Spleen (tissue), 11 donors: Measurements from ENCODE around the gene IRX1. TPM values are rescaled to one million over a fixed set of nuclear protein-coding genes. Genes with fewer than 3 reads are reported as not detected.
A peak's percentile ranks its signal among the peaks of the same experiment; 100 is the strongest.

ENCODE experiments used
- DNase-seq: peaks from one replicate; pipeline ENCODE4 v3.0.0-alpha.2; 2020
- H3K27ac ChIP-seq, 8 donors: fragments of 200-600 bp; sonication (generic) in 7 of 8; 1 replicate in 4 of 8; 2 replicates in 4 of 8; pipeline versions ENCODE4 v1.5.0 to v1.8.0; 2016 to 2021; ENCODE audit warnings: inconsistent platforms in 4 of 8, mild to moderate bottlenecking in 4 of 8, moderate library complexity in 1 of 8
- H3K27me3 ChIP-seq, 7 donors: fragments of 200-600 bp; sonication (generic) in 6 of 7; replicated peaks in 1 of 7; 1 replicate in 4 of 7; 2 replicates in 3 of 7; pipeline versions ENCODE4 v1.5.0 to v1.8.0; 2016 to 2021; ENCODE audit warnings: inconsistent platforms in 3 of 7, mild to moderate bottlenecking in 1 of 7
- H3K36me3 ChIP-seq, 6 donors: fragments of 200-600 bp; sonication (generic) in 5 of 6; 1 replicate in 4 of 6; 2 replicates in 2 of 6; pipeline versions ENCODE4 v1.5.0 to v1.8.0; 2016 to 2021; ENCODE audit warnings: inconsistent platforms in 2 of 6
- H3K4me1 ChIP-seq, 6 donors: fragments of 200-600 bp; sonication (generic) in 5 of 6; 1 replicate in 3 of 6; 2 replicates in 3 of 6; pipeline versions ENCODE4 v1.5.0 to v1.8.0; 2016 to 2021; ENCODE audit warnings: inconsistent platforms in 3 of 6
- H3K4me3 ChIP-seq, 8 donors: fragments of 200-600 bp; sonication (generic) in 7 of 8; 1 replicate in 4 of 8; 2 replicates in 4 of 8; pipeline versions ENCODE4 v1.5.0 to v1.8.0; 2016 to 2021; ENCODE audit warnings: inconsistent platforms in 4 of 8, mild to moderate bottlenecking in 4 of 8, moderate library complexity in 2 of 8
- H3K9me3 ChIP-seq, 8 donors: fragments of 200-600 bp; sonication (generic) in 7 of 8; 1 replicate in 4 of 8; 2 replicates in 4 of 8; pipeline versions ENCODE4 v1.5.0 to v1.8.0; 2016 to 2021; ENCODE audit warnings: inconsistent platforms in 4 of 8
- POLR2A ChIP-seq, 3 donors: fragments of 450-650 bp; IDR thresholded peaks; one replicate each; pipeline ENCODE4 v1.5.1; 2017; ENCODE audit warnings: antibody characterized with exemption in 3 of 3, mild to moderate bottlenecking in 1 of 3
- POLR2AphosphoS5 ChIP-seq, 3 donors: sonication (generic); formaldehyde crosslinking; IDR thresholded peaks; one replicate each; pipeline ENCODE4 v1.5.1; 2017; ENCODE audit warnings: antibody characterized with exemption in 3 of 3
- WGBS, 5 donors: extraction: QIAGEN DNeasy Blood & Tissue Kit in 3 of 5; methylation state at CpG; one replicate each; pipeline versions ENCODE4 v1.1.5 to v1.1.7; 2013 to 2018; 5-methylcytosine and 5-hydroxymethylcytosine counted together
- intact Hi-C: fragments of 100-400 bp; cut with DNase I; formaldehyde crosslinking; loops from one replicate; pipeline ENCODE4 v1.15.0; 2023; ENCODE audit warnings: low total_unique reads
- polyA plus RNA-seq, 3 donors: library from polyadenylated mRNA; stranded (reverse); fragments of 200-250 nt; gene quantifications; one replicate each; pipeline ENCODE4 v1.2.1, GENCODE V29; 2013
- total RNA-seq, 7 donors: library from RNA; depleted of rRNA in 3 of 7; stranded (reverse); fragments of >200 nt in 3 of 7; fragmentation: NEBNext Ultra II Directional in 4 of 7; extraction: Animal tissue kit (Norgen Biotek cat#: 25700) in 4 of 7; gene quantifications; one replicate each; pipeline versions ENCODE4 v1.1.0 to v1.2.1, GENCODE V29; 2016 to 2021
- TF ChIP-seq, protein P1 (sequence below), 11 experiments: fragments of 200-600 bp in 7 of 11; fragments of 450-650 bp in 4 of 11; sonication (generic) in 4 of 11; IDR thresholded peaks in 8 of 11; conservative IDR thresholded peaks in 3 of 11; 1 replicate in 7 of 11; 2 replicates in 4 of 11; pipeline versions ENCODE4 v1.4.0 to v1.8.0; 2016 to 2021; ENCODE audit warnings: antibody characterized with exemption in 11 of 11, inconsistent platforms in 4 of 11, mild to moderate bottlenecking in 1 of 11
- donor health status: healthy with polysubstance abuse.
- donor health status: DM: no; HTN: no; CAD: no; lungs with moderate emphysema.
- donor health status: DM: no; HTN: no; CAD: no.
- donor health status: Bipolar disorder and iron deficiency.
- donor health status: healthy.
- donor health status: DM: no; HTN: no; CAD: no.
- donor health status: DM: yes; HTN: yes; CAD: no.

The IRX1 gene
- total and polyA plus RNA-seq, 10 donors = not detected

DNA sequence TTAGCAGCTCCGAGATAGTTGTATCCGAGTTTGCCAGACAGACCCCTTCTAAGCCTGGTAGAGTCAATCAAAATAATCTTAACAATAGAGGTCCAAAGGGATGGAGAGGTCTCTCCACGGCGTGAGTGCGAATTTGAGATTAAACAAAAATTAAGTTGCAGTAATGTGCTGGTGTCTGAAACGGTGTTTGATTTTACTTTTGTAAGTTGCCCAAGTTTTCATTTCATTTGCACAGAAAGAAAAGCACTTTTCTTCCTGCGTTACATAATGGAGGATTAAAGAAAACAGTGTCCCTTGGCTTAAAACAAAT, 1.2 kb downstream of the IRX1 start:
- no peak for TF ChIP-seq POLR2AphosphoS5 (IDR thresholded peaks at IDR 0.05)
- TF ChIP-seq, protein P1, sequence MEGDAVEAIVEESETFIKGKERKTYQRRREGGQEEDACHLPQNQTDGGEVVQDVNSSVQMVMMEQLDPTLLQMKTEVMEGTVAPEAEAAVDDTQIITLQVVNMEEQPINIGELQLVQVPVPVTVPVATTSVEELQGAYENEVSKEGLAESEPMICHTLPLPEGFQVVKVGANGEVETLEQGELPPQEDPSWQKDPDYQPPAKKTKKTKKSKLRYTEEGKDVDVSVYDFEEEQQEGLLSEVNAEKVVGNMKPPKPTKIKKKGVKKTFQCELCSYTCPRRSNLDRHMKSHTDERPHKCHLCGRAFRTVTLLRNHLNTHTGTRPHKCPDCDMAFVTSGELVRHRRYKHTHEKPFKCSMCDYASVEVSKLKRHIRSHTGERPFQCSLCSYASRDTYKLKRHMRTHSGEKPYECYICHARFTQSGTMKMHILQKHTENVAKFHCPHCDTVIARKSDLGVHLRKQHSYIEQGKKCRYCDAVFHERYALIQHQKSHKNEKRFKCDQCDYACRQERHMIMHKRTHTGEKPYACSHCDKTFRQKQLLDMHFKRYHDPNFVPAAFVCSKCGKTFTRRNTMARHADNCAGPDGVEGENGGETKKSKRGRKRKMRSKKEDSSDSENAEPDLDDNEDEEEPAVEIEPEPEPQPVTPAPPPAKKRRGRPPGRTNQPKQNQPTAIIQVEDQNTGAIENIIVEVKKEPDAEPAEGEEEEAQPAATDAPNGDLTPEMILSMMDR (IDR thresholded peaks at IDR 0.05 in 8 of 11, conservative IDR thresholded peaks at IDR 0.05 in 3 of 11) = no peak
- intact Hi-C loops = no loop called here
- 7 to 18% (median 11%) methylated on average over 7 of the region's 7 CpGs for WGBS, 5 donors
- H3K27ac ChIP-seq = no peak overlapping the region
- no peak for DNase-seq
- H3K9me3 ChIP-seq = peaks cover 0 to 12% (median 0%) of the 10 kb centered on the region in 8 donors
- no peaks in the 10 kb centered on the region for H3K36me3 ChIP-seq
- peaks cover 0 to 47% (median 12%) of the 10 kb centered on the region in 6 donors for H3K4me1 ChIP-seq
- peaks cover 2 to 100% (median 98%) of the 10 kb centered on the region in 7 donors for H3K27me3 ChIP-seq
- H3K4me3 ChIP-seq = peak overlapping the region in 1 of 8 donors; percentile 7

DNA sequence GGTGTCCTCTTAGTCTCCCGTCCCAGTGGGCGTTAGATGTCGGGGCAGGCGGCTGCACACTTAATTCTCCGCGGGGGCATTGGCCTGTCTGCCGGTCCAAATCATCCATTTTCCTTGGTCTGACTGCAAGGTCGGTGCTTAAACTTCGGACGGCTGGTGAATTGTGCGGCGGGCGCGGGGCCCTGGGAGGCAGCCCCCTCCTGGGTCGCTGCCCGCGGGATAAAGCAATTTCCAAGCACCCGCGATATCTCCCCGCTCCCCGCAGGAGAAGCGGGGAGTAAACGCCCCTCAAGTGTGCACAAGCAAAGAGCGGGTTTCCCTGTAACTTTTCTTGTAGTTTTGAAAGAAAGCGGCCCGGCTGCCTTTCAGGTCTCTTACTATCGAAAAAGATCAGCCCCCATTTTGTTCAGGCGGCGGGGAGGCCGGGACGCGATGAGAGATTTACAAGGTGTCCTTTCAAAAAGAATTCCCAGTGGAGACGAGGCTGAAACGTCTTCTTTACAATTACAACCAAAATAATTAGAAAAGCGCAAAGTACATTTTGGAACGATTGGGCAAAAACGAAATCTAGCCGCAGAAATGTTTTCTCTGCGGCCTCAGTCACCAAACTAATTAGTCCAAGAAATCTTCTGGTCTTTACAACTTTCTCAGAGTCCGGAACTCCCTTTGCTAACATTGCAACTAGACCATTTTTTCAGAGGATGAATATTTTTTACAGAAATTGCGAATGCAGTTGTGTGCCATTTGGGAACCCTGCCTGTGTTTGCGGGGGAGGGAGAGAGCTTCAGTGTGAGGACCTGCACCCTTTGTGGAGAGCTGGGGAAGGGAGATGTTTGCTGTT, 1.8 kb downstream of the IRX1 start:
- WGBS, 5 donors = 8 to 12% (median 11%) methylated on average over 42 of the region's 42 CpGs
- Histone ChIP-seq H3K4me1 (peaks cover 0 to 53% (median 17%) of the 10 kb centered on the region in 6 donors), H3K9me3 (peaks cover 0 to 11% (median 0%) of the 10 kb centered on the region in 8 donors), H3K27me3 (peaks cover 2 to 100% (median 98%) of the 10 kb centered on the region in 7 donors), H3K27ac (no peak overlapping the region), H3K4me3 (no peak overlapping the region), H3K36me3 (no peaks in the 10 kb centered on the region)
- intact Hi-C loops = no loop called here
- DNase-seq = no peak
- no peak for TF ChIP-seq POLR2AphosphoS5 (IDR thresholded peaks at IDR 0.05)
- TF ChIP-seq, protein P1 (IDR thresholded peaks at IDR 0.05 in 8 of 11, conservative IDR thresholded peaks at IDR 0.05 in 3 of 11) = no peak
- TF ChIP-seq POLR2A (IDR thresholded peaks at IDR 0.05) = no peak

DNA sequence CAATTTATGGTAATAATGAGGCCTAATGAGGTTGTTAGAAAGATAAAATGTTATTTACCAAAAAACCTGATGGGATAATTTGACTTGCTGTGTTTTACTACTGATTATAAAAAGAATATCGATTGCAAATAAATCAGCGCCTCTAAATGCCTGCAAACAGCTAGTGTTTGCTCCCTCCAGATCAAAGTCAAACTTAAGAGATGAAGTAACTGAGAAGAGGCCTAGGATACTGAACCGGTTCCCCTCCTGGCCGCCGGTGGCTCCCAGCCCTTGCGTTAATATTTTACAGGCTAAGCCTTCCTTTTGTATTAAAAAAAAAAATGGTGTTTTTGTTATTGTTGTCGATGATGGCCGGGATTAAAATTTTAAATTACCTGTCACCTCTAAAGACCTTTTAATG, 2.6 kb downstream of the IRX1 start:
- intact Hi-C loops = no loop called here
- H3K36me3 ChIP-seq = no peaks in the 10 kb centered on the region
- H3K27ac ChIP-seq = no peak overlapping the region
- no peak for DNase-seq
- H3K4me3 ChIP-seq = no peak overlapping the region
- WGBS, 5 donors = 15 to 25% (median 21%) methylated on average over 8 of the region's 8 CpGs
- TF ChIP-seq POLR2A (IDR thresholded peaks at IDR 0.05) = no peak
- TF ChIP-seq POLR2AphosphoS5 (IDR thresholded peaks at IDR 0.05) = no peak
- TF ChIP-seq, protein P1 (IDR thresholded peaks at IDR 0.05 in 8 of 11, conservative IDR thresholded peaks at IDR 0.05 in 3 of 11) = no peak
- peaks cover 2 to 100% (median 98%) of the 10 kb centered on the region in 7 donors for H3K27me3 ChIP-seq
- H3K4me1 ChIP-seq = peaks cover 0 to 59% (median 21%) of the 10 kb centered on the region in 6 donors
- H3K9me3 ChIP-seq = peaks cover 0 to 11% (median 0%) of the 10 kb centered on the region in 8 donors

DNA sequence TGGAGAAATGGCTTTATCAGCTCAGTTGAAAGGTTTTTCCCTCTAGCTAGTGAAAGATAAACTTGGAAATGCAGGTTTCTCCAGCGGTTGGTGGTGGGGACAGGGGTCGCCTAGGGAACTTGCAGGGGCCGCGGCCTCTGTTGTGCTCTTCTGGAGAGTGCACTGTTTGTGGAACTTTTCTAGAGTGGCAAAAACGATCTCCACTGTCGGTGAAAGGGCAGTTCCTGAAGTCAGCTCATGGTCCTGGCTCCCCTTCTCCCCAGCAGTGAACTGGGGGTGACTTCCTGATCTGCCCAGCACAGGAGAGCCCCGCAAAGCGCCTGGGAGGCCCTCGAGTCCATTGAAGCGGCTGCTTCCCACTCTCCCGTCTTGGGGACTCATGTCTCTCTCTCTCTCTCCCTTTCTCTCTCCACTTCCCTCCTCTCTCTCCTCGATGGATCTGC, 3.2 kb downstream of the IRX1 start:
- H3K4me3 ChIP-seq = no peak overlapping the region

More for the DNA sequence above, 3.2 kb downstream of the IRX1 start:
- 3 to 12% (median 8%) methylated on average over 12 of the region's 12 CpGs for WGBS, 5 donors
- intact Hi-C loops = no loop called here
- TF ChIP-seq POLR2AphosphoS5 (IDR thresholded peaks at IDR 0.05) (no peak), POLR2A (IDR thresholded peaks at IDR 0.05) (no peak)
- TF ChIP-seq, protein P1 (IDR thresholded peaks at IDR 0.05 in 8 of 11, conservative IDR thresholded peaks at IDR 0.05 in 3 of 11) = no peak
- peaks cover 0 to 11% (median 0%) of the 10 kb centered on the region in 8 donors for H3K9me3 ChIP-seq
- H3K36me3 ChIP-seq = no peaks in the 10 kb centered on the region
- peaks cover 2 to 100% (median 98%) of the 10 kb centered on the region in 7 donors for H3K27me3 ChIP-seq
- no peak overlapping the region for H3K27ac ChIP-seq
- DNase-seq = no peak
- H3K4me1 ChIP-seq = peaks cover 0 to 59% (median 21%) of the 10 kb centered on the region in 6 donors
